Hypothalamus (tissue), 51 donors: Measurements from ENCODE around the gene SUFU.
"Not testable (repeated sequence)": the region's sequence is repeated elsewhere in the genome, so short reads cannot be mapped to it uniquely, and the experiment has no call there.

ENCODE experiments used
- DNase-seq, 51 donors: peaks; one replicate each; lab custom pipeline; 2025; lab: John Stamatoyannopoulos, UW

SUFU gene

DNA sequence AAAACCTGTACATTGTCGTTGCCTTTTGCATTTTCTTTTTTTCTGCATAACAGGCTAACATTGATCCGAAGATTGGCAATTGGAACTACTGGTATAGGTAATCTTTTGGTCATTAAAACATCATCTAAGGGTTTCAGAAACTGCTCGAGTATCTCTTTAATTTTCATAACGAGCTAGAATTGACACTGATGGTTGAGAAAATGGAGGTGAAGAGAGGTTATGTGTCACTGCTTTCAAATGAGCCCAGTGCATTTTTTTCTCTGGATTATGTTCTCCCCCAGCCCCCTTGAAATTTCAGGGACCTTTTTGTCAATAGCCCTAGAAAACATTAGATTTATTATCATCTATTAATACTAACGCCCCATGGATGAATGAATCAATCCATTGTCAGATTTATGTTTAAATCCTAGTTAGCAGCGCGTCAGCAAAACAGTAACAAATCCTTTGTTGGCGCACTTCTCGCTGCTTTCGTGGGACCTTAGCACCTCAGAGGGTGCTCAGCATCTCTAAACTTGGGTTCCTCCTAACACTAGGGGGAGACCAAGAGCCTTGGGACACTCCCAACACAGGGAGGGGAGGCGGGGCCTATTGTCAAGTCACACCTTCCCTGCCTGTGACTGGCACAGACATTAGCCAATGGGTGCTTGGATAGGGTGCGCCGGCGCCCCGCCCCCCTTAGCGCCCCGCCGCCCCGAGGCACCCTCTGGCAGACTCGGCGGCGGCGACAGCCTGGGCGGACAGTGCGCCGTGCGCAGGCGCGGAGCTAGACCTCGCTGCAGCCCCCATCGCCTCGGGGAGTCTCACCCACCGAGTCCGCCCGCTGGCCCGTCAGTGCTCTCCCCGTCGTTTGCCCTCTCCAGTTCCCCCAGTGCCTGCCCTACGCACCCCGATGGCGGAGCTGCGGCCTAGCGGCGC is at the start of gene SUFU:
TSS of gene SUFU (plus strand) at position 709 of the 915 bp plus-strand sequence. CDS start at position 890, 181 bp downstream.
- DNase-seq: peak; percentile 47 to 99 (median 96)

DNA sequence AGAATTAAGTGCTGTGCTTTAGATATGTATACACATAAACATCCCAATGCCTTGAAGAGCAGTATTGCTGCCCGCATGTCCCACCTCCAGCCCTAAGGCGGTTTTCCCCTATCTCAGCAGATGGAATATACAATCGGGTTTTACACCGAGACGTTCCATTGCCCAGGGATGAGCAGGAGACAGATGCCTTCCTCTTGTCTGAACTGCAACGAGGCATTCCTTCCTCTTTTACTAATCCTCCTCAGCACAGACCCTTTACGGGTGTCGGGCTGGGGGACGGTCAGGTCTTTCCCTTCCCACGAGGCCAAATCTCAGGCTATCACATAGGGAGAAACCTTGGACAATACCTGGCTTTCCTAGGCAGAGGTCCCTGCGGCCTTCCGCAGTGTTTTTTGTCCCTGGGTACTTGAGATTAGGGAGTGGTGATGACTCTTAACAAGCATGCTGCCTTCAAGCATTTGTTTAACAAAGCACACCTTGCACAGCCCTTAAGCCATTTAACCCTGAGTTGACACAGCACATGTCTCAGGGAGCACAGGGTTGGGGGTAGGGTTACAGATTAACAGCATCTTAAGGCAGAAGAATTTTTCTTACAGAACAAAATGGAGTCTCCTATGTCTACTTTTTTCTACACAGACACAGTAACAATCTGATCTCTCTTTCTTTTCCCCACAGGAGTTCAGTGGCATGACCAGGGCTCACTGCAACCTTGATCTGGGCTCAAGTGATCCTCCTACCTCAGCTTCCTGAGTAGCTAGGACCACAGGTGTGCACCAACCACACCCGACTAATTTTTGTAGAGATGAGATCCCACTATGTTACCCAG is 48.9 kb upstream of the SUFU start:
- DNase-seq: not testable (repeated sequence)

DNA sequence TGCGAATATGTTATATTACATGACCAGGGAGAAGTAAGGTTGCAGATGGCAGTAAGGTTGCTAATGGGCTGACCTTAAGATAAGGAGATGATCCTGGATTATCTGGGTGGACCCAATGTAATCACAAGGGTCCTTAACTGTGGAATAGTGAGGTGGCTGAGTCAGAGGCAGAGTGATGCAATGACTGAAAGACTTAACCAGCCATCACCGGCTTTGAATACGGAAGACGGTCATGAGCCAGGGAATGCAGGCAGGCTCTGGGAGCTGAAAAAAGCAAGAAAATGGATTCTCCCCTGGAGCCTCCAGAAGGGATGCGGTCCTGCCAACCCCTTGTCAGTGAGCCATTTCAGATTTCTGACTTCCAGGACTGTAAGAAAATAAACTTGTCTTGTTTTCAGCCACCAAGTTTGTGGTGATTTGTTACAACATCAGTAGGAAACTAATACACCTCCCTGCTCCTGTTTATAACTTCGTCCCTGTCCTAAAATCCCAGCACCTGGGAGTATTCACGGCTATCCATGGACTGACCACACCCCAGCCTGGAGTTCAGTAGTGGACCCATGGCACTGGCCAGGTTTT is 47.8 kb upstream of the SUFU start:
- no peak for DNase-seq

DNA sequence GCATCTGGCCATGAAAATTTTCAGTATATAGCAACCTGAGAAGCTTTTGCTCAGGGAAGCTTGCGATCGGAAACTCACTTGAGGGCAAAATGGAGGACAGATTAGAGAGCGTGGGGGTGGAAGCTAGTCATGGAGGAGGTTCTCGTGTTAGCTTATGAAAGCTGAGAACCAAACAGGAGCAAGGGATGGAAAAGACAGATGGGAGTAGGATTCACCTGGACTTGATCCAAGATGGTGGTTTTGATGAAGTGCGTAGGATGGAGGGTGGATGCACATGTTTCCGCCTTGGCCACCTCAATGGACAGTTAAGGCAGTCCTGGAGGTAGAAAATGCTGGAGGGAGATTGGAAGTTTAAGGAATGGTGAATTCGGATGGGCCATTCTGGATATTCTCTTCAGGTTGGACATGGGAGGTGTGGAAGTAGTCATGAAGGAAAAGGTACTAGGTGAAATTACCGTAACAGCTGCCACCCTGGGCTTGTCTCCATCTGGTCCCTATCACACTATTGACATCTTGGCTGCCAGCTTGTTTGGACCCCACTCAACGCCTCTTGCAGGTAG is 46.1 kb upstream of the SUFU start:
- no peak for DNase-seq

DNA sequence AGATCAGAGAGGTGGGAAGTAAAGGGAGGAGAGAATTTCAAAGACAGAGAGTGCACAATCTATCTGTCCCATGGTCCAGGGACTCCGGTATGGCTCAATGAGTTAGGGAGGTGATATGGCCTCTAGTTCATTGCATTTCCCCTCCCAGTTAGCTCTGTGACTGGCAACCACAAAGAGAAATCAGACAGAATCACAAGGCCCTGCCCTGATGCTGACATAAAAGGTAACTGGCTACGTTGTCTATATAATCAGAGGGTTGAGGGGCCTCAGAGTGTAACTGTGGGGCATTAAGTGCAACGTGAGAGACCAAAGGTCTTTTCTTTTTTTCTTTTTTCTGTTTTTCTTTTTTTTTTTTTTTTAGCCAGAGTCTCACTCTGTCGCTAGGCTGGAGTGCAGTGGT is 45.1 kb upstream of the SUFU start:
- no peak for DNase-seq

DNA sequence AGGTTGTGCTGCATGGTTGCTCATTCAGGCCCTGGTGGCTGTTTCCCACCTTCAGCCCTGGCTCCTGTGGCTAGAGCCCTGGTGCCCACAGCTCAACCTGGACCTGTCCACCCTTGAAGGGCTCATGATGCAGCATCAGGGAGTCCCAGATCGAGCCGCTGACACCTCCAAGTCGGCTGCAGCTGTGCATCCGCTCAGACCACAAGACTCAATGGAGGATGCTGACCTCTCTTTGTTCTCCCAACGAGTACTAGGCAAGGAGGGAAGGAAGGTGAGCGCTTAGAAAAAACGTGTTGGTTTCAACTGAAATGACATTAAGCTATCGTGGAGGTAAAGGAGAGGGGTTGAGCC is 43.0 kb upstream of the SUFU start:
- DNase-seq: peak in 2 of 51 donors; percentile 42 to 43

DNA sequence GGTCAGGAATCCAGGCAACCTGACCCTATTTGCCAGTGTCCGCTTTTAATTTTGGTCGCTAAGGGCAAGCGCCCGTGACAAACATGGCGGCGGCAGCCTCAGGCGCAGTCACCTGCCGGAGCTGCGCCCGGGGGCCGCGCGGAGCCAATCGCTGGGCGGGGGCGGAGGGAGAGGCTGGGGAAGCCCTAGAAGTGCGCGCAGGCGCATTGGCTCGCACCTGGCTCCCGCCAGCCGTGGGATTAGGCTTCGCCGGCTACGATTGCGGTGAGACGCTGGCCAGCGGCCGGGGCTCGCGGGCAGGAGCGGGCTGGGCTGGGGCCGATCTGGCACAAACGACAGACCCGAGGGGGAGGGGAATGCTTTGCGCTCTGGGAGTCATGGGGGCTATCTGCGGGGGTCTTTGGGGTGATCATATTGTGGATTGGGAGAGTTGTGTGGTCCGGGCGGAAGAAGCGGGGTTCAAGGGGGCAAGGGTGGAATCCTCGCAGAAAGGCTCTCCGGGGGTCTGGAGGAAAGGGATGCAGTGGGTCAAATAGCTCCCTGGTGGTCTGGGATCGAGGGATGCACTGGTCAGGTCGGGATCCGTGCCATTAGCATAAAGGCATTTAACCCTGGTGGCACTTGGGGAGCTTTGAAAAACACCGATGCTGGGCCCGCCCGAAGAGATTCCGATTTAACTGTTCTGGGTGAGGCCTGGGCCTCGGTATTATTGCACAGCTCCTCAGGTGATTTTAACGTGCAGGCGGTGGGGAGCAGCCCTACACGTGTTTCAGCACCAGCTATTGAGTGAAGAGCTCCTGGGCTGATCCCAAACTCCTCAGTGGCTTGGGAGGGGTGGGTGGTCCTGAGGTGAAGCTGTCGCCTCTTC is 42.4 kb upstream of the SUFU start:
- DNase-seq: peak; percentile 25 to 92 (median 79)

DNA sequence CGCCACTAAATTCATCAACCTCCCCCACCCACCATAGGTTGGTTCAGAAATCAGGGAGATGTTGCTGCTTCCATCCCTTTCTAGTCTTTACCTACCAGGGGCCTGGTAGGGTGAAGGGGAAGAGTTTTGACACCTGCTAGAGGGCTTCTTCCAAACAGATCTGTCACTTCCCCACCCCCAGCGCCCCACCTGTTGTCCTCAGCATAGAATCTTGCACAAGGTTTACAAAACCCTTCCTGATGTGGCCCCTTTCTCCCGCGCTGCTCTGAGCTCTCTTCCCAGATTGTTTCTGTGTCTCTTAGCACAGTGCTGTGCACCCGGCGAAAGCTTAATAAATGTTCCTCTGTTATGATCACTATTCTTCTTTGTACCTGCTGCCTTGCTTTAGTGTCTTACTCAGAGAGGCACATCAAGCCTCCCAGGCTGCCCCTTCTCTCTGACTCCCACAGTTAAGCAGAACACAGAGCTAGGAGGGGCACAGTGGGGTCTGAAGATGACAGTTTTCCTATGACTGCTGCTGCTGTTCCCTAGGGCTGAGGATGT is 41.2 kb upstream of the SUFU start:
- no peak for DNase-seq

DNA sequence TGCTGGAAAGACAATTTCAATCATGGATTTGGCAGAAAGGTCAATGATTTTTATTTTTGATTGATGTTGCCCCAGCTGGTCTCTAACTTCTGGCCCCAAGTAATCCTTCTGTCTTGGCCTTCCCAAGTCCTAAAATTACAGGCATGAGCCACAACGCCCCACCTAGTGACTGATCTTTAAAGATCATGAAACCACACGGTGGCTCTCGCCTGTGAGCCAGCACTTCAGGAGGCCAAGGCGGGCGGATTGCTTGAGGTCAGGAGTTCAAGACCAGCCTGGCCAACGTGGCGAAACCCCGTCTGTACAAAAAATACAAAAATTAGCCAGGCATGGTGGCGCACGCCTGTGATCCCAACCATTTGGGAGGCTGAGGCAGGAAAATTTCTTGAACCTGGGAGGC is 39.8 kb upstream of the SUFU start:
- no peak for DNase-seq

DNA sequence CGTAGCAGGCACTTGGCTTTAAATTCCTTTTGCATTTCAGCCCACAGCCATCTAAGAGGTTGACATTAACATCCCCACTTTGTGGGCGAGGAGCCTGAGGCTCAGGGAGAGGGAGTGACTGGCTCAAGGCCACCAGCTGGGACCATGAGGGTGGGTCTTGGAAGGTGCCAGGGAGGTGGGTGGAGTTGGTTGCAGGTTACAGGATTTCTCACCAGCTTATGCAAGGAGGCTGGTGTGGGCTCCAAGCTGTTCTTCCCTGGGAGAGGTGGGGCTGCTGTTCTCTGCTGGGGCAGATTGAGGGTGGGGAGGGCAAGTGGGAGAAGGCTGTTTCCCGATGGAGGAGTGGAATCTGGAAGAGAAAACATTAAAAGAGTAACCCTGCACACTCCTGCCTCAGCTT is 38.3 kb upstream of the SUFU start:
- peak in 1 of 51 donors; percentile 28 for DNase-seq

DNA sequence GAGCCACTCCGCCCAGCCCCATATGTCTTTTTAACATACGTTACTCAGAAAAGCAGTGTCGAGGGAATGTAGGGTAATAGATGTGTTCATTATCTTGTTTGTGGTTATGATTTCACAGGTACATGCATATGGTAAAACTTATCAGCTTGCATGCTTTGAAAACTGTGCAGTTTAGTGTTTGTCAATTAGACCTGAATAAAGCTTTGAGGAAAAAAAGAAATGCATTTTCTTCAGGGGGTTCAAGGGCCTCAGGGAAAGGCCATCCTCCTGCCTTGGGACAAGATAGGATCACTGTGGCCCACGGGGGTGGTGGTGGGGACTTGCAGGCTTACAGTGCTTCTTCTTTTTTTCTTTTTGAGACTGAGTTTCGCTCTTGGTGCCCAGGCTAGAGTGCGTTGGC is 36.5 kb upstream of the SUFU start:
- DNase-seq: no peak

DNA sequence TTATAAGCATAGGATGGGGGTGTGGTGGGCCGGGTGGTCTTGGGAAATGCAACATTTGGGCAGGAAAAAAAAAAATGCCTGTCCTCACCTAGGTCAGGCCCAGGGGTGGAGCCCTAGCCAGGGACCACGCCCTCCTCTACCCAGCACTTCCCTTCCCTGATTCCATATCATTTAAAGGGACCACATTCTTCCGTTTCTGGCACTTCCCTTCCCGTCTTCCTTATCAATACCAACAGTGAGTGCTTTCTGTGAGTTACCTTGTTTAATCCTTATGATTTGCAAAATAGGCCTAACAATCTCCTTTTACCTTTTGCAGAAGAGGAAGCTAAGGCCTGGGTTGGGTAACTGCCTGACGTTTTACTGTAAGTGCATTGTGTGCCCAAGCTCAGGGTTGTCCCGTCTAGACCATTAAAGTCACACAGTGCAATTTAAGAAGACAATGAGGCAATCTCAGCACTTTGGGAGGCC is 35.8 kb upstream of the SUFU start:
- no peak for DNase-seq

DNA sequence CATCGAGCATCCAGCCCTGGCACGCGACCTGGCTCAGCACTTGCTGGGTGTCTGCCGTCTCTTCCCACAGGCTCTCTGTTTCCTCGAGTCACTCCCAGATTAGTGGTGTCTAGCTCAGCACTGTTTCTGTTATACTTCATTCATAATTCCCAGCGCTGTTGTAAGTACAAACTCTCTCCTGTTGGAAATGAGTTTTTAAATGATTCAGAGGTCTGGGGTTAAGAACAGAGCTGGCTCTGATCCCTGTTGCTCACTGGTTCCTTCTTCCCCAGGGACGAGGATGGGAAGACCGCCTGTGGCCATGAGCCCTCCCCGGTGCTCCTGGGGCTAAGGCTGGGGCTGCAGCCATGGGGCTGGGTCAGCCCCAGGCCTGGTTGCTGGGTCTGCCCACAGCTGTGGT is 35.1 kb upstream of the SUFU start:
- no peak for DNase-seq

DNA sequence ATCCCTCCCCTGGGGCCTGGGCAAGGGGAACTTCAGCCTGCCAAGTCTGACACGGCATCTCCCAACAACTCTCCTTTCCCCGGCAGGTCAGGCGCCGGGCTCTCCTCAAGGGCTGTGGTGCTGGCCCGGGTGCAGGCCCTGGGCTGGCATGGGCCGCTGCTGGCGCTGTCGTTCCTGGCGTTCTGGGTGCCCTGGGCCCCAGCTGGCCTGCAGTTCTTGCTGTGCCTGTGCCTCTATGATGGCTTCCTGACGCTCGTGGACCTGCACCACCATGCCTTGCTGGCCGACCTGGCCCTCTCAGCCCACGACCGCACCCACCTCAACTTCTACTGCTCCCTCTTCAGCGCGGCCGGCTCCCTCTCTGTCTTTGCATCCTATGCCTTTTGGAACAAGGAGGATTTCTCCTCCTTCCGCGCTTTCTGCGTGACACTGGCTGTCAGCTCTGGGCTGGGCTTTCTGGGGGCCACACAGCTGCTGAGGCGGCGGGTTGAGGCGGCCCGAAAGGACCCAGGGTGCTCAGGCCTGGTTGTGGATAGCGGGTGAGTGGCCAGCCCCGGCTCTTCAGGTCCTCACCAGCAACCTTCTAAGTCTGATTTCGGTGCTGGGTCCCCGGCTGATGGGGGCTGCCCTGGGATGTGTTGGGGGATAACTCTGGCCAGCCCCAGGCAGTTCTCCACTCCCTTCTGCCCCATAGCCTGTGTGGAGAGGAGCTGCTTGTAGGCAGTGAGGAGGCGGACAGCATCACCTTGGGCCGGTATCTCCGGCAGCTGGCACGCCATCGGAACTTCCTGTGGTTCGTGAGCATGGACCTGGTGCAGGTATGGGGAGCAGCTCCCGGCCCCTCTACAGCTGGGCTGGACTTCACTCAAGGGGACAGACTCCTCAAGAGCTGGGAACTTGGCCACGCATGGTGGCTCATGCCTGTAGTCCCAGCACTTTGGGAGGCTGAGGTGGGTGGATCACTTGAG is 32.9 kb upstream of the SUFU start:
- DNase-seq: no peak

DNA sequence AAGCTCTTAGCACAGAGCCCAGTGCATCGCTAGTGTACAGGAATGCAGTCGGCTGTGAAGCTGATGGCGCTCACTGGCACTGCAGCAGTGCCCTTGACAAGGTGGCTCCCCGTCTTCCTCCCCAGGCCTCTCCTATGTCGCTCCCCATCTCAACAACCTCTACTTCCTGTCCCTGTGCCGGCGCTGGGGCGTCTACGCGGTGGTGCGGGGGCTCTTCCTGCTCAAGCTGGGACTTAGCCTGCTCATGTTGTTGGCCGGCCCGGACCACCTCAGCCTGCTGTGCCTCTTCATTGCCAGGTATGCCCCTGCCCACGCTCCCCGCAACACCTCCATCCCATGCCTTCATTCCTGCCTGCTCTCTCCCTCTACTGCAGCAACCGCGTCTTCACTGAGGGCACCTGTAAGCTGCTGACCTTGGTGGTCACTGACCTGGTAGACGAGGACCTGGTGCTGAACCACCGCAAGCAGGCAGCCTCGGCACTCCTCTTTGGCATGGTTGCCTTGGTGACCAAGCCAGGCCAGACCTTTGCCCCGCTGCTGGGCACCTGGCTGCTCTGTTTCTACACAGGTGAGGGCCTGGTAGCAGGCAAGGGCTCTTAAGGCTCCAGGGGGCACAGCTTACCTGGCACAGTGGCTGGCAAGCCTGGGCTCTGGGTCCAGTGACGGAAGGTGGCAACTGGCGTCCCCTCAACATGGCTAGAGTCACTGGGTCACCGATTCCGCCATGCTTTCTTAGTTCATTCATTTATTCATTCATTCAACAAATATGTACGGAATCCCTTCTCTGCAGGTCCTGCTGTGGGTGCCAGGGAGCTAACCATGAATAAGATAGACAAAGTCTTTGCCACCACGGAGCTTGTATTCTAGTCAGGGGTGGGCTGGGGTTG is 30.1 kb upstream of the SUFU start:
- DNase-seq: no peak

DNA sequence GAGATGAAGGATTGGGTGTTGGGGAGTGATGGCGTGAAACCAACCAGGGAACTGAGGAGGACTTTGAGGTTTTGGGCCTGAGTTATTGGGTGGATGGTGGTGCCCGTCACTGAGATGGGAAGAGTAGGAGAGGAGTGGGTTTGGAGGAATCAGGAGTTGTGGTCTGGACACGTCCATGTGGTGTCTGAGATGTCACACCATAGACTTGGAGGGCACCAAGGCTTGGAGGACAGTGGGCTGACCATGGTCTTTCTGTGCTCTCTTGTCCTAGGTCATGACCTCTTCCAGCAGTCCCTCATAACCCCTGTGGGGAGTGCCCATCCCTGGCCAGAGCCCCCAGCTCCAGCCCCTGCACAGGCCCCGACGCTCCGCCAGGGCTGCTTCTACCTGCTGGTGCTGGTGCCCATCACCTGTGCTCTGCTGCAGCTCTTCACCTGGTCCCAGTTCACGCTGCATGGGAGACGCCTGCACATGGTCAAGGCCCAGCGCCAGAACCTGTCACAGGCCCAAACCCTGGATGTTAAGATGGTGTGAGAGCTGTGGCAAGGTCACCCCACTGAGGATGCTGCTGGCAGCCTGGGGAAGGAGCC is 28.2 kb upstream of the SUFU start:
- no peak for DNase-seq
